Skin of body (tissue), 2 donors: Measurements from ENCODE around the gene IPO11. TPM values are rescaled to one million over a fixed set of nuclear protein-coding genes. Genes with fewer than 3 reads are reported as not detected.
"Not testable (repeated sequence)": the region's sequence is repeated elsewhere in the genome, so short reads cannot be mapped to it uniquely, and the experiment has no call there.

Experiments
- DNase-seq: peaks from one replicate; lab custom pipeline; 2025; lab: John Stamatoyannopoulos, UW
- total RNA-seq: library from RNA; depleted of rRNA; stranded (reverse); fragments of >200 nt; gene quantifications from one replicate; pipeline ENCODE4 v1.2.3, GENCODE V29; 2014

Gene IPO11
- total RNA-seq, 1 donor from 2014 or later = 29.2 TPM

DNA sequence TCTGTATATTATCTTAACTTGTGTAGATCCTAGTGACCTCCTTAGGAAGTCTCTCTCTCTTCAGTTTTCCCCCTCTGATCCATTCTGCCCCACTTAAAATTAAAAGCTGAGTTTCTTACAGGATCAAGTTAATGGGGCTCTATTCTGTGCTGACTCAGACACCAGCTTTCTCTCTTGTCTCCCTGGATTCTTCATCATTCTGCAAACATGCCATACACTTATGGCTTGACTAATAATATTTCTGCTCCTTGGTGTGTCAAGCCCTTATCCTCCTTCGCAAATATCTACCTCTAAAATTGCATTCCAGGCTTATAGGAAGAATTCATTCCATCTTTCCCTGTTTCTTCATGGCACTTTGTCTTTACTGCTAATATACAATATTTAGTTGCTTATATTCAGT is 184.1 kb downstream of the IPO11 start:
- DNase-seq = no peak

DNA sequence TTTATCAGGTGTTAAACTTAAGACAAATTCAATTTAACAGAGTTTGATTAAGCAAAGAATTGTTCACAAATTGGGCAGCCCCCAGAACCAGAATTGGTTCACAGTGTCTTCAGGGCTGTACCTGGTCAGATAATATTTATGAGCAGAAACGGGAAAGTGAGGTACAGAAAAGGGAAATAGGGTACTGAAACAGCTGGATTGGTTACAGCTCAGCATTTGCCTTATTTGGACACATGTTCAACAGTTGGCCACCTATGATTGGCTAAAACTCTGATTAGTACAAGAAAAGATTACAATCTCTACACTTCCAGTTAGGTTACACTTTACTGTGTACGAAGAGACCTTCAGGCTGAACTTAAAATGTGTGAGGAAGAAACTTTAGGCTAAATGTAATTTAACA is 184.8 kb downstream of the IPO11 start:
- no peak for DNase-seq

GRCh38 chr5:62600560-62601252 is 188.1 kb downstream of the IPO11 start:
- DNase-seq = no peak

GRCh38 chr5:62603934-62604333 is 191.4 kb downstream of the IPO11 start:
- no peak for DNase-seq

GRCh38 chr5:62605638-62606037 is 193.1 kb downstream of the IPO11 start:
- no peak for DNase-seq

GRCh38 chr5:62606878-62607277 is 194.3 kb downstream of the IPO11 start:
- no peak for DNase-seq

GRCh38 chr5:62607615-62608014 is 195.1 kb downstream of the IPO11 start:
- DNase-seq = no peak

DNA sequence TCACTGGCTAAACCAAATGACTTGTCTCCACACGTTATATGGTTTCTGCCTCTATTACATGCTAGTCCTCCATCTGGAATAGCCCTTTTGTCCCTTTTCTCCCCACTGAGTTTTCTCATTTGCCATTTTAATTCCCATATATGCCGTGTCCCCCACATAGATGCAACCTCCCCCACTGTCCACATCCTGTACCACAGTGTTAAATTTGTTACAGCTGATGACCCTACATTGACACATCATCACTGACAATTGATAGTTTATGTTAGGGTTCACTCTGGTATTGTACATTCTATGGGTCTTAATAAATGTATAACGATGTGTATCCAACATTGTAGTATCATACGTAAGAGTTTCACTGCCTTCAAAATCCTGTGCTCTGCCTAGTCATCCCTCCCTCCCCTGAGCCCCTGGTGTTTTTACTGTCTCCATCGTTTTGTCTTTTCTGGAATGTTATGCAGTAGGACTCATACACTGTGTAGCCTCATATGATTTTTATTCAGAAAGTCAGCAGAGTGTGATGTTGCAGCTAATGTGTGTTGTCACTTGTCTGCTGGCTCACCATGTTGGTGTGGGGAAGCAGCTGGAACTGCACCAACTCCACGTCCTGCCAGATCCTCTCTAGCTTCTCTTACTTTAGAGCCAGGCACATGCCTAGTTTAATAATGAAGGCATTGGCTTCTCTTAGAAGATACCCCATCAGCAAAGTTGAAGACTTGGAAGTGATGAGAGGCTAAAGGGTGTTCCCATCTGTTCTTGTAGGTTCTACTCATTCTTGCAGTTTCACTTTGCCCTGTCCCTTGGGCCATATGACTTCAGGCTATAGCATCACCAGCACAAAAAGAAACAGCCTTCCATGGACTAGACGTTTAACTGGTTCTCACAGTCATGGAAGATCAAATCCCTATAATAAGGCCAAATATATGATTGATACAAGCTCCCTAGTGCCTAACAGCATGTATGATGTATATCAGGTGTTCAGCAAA is 196.3 kb downstream of the IPO11 start:
- DNase-seq = no peak

- no peak for DNase-seq
These were observed 201.8 kb downstream of the IPO11 start for GRCh38 chr5:62614355-62614754.

GRCh38 chr5:62616615-62617277 is 204.2 kb downstream of the IPO11 start:
- DNase-seq = no peak

- DNase-seq = no peak
These were observed 205.4 kb downstream of the IPO11 start for GRCh38 chr5:62617943-62618342.

DNA sequence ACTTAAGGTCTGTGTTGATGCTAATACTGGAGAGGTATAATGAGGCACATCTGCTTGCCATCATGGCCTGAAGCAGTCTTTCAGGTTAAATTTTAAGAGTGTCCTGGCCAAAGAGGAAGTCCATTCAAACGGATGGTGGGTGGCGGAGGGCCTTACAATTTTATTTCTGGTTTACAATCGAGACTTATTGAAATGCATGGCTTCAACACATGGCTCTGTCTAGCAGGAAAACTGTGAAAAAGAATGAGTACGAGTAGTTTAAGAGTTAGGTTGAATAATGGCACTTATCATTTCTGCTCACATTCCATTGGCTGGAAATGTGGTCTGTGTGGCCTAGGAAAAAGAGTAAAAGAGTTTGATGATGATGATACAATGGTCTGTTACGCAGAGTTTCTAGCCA is 208.2 kb downstream of the IPO11 start:
- DNase-seq = no peak

- no peak for DNase-seq
These were observed 208.7 kb downstream of the IPO11 start for GRCh38 chr5:62621280-62621679.

GRCh38 chr5:62623271-62623670 is 210.7 kb downstream of the IPO11 start:
- no peak for DNase-seq

DNA sequence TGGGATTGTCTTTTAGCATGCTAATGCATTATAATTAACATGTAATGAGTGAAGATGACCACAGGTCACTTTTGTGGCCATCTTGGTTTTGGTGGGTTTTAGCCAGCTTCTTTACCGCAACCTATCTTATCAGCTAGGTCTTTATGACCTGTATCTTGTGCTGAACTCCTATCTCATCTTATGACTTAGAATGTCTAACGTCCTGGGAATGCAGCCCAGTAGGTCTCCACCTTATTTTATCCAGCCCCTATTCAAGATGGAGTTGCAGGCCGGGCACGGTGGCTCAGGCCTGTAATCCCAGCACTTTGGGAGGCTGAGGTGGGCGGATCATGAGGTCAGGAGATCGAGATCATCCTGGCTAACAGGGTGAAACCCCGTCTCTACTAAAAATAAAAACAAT is 211.9 kb downstream of the IPO11 start:
- DNase-seq = not testable (repeated sequence)

DNA sequence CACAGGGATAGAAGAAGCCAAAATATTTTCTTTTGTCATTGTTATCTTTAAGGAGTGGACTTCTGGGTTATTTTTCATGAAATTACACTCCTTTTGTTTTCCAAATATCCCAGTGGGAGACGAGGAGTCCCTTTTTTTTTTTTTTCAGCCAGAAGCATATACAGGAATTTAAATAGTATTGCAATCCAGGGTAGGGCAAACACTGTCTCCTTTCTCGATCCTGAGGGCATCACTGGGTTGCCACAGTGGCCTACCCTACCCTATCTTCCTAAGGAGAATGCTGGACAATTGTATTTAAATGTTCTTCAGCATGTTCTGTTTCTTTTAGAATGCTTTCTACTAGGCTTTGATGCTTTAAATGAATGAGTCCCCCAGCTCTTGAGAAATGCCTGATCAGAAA is 214.0 kb downstream of the IPO11 start:
- DNase-seq = no peak

- no peak for DNase-seq
These were observed 214.6 kb downstream of the IPO11 start for GRCh38 chr5:62627121-62627520.

DNA sequence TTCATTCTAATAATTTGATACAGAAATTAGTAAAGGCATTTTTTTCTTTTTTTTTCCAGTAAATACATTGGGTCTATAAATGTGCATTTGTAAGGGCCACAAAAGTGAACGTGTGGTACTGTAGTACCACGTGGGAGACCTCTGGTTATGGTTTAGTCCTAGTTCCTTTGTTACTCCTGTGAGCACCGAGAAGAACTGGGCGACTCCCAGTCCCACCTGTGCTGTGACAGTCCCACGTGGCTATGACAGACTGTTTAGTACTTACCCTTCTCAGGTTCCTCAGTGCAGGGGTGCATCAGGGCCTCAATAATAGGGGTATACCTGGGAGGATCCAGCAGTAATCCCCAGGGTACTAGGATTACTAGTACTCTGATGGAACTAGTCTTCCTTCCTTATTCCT is 215.3 kb downstream of the IPO11 start:
- no peak for DNase-seq

DNA sequence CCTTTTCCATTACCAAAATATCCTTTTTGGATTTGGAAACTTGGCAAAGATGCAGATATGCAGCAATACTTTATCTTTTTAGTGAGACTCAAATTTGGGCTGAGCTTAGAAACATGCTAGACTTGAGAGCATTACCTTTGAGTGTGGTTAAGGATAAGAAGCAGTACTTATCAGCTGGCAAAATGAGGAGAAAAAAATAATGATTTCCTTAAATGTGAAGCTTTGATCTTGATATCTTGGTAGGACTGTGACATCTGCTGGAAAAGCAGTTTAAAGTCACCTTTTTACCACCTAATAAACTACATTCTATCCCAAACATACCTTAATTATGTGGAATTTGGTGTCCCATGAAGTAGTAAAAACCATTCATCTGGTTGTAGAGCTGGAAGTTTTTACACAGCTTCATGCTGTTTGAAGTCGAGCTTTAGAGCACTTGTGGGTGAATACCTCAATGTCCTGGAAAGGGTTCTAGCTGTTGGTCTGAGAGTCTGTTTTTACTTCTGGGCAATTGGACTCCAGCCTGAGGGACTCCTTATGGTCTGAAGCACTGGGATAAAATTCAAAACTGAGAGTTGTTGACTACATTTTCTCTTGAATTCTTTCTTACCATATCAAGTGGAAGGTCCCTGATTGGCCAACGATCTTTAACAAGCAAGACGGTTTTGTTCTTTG is 219.5 kb downstream of the IPO11 start:
- no peak for DNase-seq

- DNase-seq = no peak
These were observed 220.7 kb downstream of the IPO11 start for GRCh38 chr5:62633243-62633642.

- DNase-seq = no peak
These were observed 227.9 kb downstream of the IPO11 start for GRCh38 chr5:62640446-62640845.

GRCh38 chr5:62642468-62642867 is 229.9 kb downstream of the IPO11 start:
- no peak for DNase-seq
